ES-I3 (cell line): ENCODE data around the gene LDLRAD3.
"Not testable (repeated sequence)": the region's sequence is repeated elsewhere in the genome, so short reads cannot be mapped to it uniquely, and the experiment has no call there.

Source experiments
- H3K36me3 ChIP-seq: 2 replicates; pipeline ENCODE4 v1.6.1; 2013; ENCODE audit warnings: mild to moderate bottlenecking, low read length, control low read depth, moderate library complexity; ENCODE audit not compliant: insufficient read depth
- H3K4me1 ChIP-seq: 2 replicates; pipeline ENCODE4 v1.6.1; 2013; ENCODE audit warnings: mild to moderate bottlenecking, control low read depth, low read length; ENCODE audit not compliant: insufficient read depth
- H3K9ac ChIP-seq: 2 replicates; pipeline ENCODE4 v1.6.1; 2013; ENCODE audit warnings: low read depth, mild to moderate bottlenecking, low read length, moderate library complexity
- H3K9me3 ChIP-seq: 2 replicates; pipeline ENCODE4 v1.6.1; 2013; ENCODE audit warnings: mild to moderate bottlenecking, low read length, moderate library complexity; ENCODE audit not compliant: control insufficient read depth, insufficient read depth

Gene LDLRAD3

GRCh38 chr11:36035454-36035853 lies 91.6 kb downstream of the LDLRAD3 start:
- Histone ChIP-seq H3K9ac (no peak overlapping the region), H3K9me3 (no peaks in the 10 kb centered on the region), H3K36me3 (peaks cover 2% of the 10 kb centered on the region; the same call in 1 of the 2 replicates), H3K4me1 (peaks cover 16% of the 10 kb centered on the region)

- Histone ChIP-seq H3K4me1 (peaks cover 16% of the 10 kb centered on the region), H3K9ac (no peak overlapping the region)
Observed at GRCh38 chr11:36035999-36036398, 92.1 kb downstream of the LDLRAD3 start.

GRCh38 chr11:36037031-36037430 lies 93.2 kb downstream of the LDLRAD3 start:
- no peak overlapping the region for H3K9ac ChIP-seq
- peaks cover 19% of the 10 kb centered on the region for H3K4me1 ChIP-seq
- H3K36me3 ChIP-seq = peaks cover 2% of the 10 kb centered on the region; the same call in 1 of the 2 replicates
- no peaks in the 10 kb centered on the region for H3K9me3 ChIP-seq

More at GRCh38 chr11:36035999-36036398, 92.1 kb downstream of the LDLRAD3 start:
- peaks cover 2% of the 10 kb centered on the region; the same call in 1 of the 2 replicates for H3K36me3 ChIP-seq
- H3K9me3 ChIP-seq = no peaks in the 10 kb centered on the region

- no peaks in the 10 kb centered on the region for H3K9me3 ChIP-seq
- H3K36me3 ChIP-seq = peaks cover 2% of the 10 kb centered on the region; the same call in 1 of the 2 replicates
- peaks cover 18% of the 10 kb centered on the region for H3K4me1 ChIP-seq
- H3K9ac ChIP-seq = no peak overlapping the region
Observed at GRCh38 chr11:36038541-36038940, 94.7 kb downstream of the LDLRAD3 start.

GRCh38 chr11:36039471-36039870 lies 95.6 kb downstream of the LDLRAD3 start:
- Histone ChIP-seq H3K36me3 (peaks cover 2% of the 10 kb centered on the region; the same call in 1 of the 2 replicates), H3K9ac (no peak overlapping the region), H3K4me1 (peaks cover 8% of the 10 kb centered on the region; the same call in 1 of the 2 replicates), H3K9me3 (no peaks in the 10 kb centered on the region)

GRCh38 chr11:36041988-36042611 lies 98.2 kb downstream of the LDLRAD3 start:
- H3K9me3 ChIP-seq = no peaks in the 10 kb centered on the region
- 0 out of 2 replicates have a peak, but pooled peaks cover 3% of the 10 kb centered on the region for H3K4me1 ChIP-seq
- no peak overlapping the region for H3K9ac ChIP-seq
- H3K36me3 ChIP-seq = peaks cover 2% of the 10 kb centered on the region; the same call in 1 of the 2 replicates

GRCh38 chr11:36044636-36045035 lies 100.8 kb downstream of the LDLRAD3 start:
- Histone ChIP-seq H3K4me1 (peaks cover 9% of the 10 kb centered on the region; the same call in 1 of the 2 replicates), H3K9ac (no peak overlapping the region), H3K36me3 (no peaks in the 10 kb centered on the region), H3K9me3 (no peaks in the 10 kb centered on the region)

GRCh38 chr11:36045945-36046344 lies 102.1 kb downstream of the LDLRAD3 start:
- H3K4me1 ChIP-seq, H3K36me3 ChIP-seq, H3K9ac ChIP-seq, H3K9me3 ChIP-seq: not testable (repeated sequence)

GRCh38 chr11:36046932-36047331 lies 103.1 kb downstream of the LDLRAD3 start:
- H3K9ac ChIP-seq = no peak overlapping the region
- no peaks in the 10 kb centered on the region; the same call in 1 of the 2 replicates for H3K36me3 ChIP-seq

GRCh38 chr11:36047344-36047743 lies 103.5 kb downstream of the LDLRAD3 start:
- no peaks in the 10 kb centered on the region for H3K9me3 ChIP-seq
- H3K36me3 ChIP-seq = no peaks in the 10 kb centered on the region; the same call in 1 of the 2 replicates
- no peak overlapping the region for H3K9ac ChIP-seq
- H3K4me1 ChIP-seq = peaks cover 18% of the 10 kb centered on the region

More at GRCh38 chr11:36046932-36047331, 103.1 kb downstream of the LDLRAD3 start:
- peaks cover 15% of the 10 kb centered on the region for H3K4me1 ChIP-seq
- H3K9me3 ChIP-seq = no peaks in the 10 kb centered on the region

- no peak overlapping the region for H3K9ac ChIP-seq
- no peaks in the 10 kb centered on the region for H3K9me3 ChIP-seq
- H3K36me3 ChIP-seq = no peaks in the 10 kb centered on the region; the same call in 1 of the 2 replicates
- peaks cover 18% of the 10 kb centered on the region for H3K4me1 ChIP-seq
Observed at GRCh38 chr11:36048496-36049247, 104.8 kb downstream of the LDLRAD3 start.

GRCh38 chr11:36051235-36052144 lies 107.6 kb downstream of the LDLRAD3 start:
- no peak overlapping the region for H3K9ac ChIP-seq
- no peaks in the 10 kb centered on the region; the same call in 1 of the 2 replicates for H3K36me3 ChIP-seq
- peaks cover 18% of the 10 kb centered on the region for H3K4me1 ChIP-seq
- no peaks in the 10 kb centered on the region for H3K9me3 ChIP-seq

- no peak overlapping the region for H3K9ac ChIP-seq
- peaks cover 18% of the 10 kb centered on the region for H3K4me1 ChIP-seq
- no peaks in the 10 kb centered on the region for H3K9me3 ChIP-seq
- H3K36me3 ChIP-seq = no peaks in the 10 kb centered on the region; the same call in 1 of the 2 replicates
Observed at GRCh38 chr11:36053281-36053680, 109.4 kb downstream of the LDLRAD3 start.

- Histone ChIP-seq H3K36me3 (no peaks in the 10 kb centered on the region; the same call in 1 of the 2 replicates), H3K9ac (no peak overlapping the region), H3K4me1 (peaks cover 14% of the 10 kb centered on the region), H3K9me3 (no peaks in the 10 kb centered on the region)
Observed at GRCh38 chr11:36053862-36054261, 110.0 kb downstream of the LDLRAD3 start.
